Mammary epithelial cell (primary cell): ENCODE data around the gene F7.

ENCODE experiments used
- EZH2 ChIP-seq: IDR thresholded peaks from 2 replicates; pipeline ENCODE4 v1.6.1; 2012; ENCODE audit warnings: low read length, inconsistent platforms, borderline replicate concordance
- TF ChIP-seq, protein P1 (sequence below), 2 donors: IDR thresholded peaks in 1 of 2; conservative IDR thresholded peaks in 1 of 2; 2 replicates each; pipeline ENCODE4 v1.5.1; 2011 to 2012; ENCODE audit warnings: inconsistent platforms in 2 of 2, low read length in 2 of 2, mild to moderate bottlenecking in 2 of 2, control low read depth in 1 of 2, low read depth in 1 of 2; ENCODE audit not compliant: insufficient read depth in 1 of 2; ENCODE audit errors: extremely low read depth in 1 of 2

GRCh38 chr13:113167155-113167554 lies 61.6 kb downstream of the F7 start:
- TF ChIP-seq, protein P1, sequence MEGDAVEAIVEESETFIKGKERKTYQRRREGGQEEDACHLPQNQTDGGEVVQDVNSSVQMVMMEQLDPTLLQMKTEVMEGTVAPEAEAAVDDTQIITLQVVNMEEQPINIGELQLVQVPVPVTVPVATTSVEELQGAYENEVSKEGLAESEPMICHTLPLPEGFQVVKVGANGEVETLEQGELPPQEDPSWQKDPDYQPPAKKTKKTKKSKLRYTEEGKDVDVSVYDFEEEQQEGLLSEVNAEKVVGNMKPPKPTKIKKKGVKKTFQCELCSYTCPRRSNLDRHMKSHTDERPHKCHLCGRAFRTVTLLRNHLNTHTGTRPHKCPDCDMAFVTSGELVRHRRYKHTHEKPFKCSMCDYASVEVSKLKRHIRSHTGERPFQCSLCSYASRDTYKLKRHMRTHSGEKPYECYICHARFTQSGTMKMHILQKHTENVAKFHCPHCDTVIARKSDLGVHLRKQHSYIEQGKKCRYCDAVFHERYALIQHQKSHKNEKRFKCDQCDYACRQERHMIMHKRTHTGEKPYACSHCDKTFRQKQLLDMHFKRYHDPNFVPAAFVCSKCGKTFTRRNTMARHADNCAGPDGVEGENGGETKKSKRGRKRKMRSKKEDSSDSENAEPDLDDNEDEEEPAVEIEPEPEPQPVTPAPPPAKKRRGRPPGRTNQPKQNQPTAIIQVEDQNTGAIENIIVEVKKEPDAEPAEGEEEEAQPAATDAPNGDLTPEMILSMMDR (conservative IDR thresholded peaks at IDR 0.05 in 1 of 2, IDR thresholded peaks at IDR 0.05 in 1 of 2; ENCODE audit: extremely low read depth in 1 of 2, insufficient read depth in 1 of 2, low read depth in 1 of 2, low read length in 2 of 2), result no peak
- no peak for TF ChIP-seq EZH2
